HepG2 (cell line): ENCODE measurements around the gene CD300LF. TPM values are rescaled to one million over a fixed set of nuclear protein-coding genes. Genes with fewer than 3 reads are reported as not detected.

Source experiments
- AKAP8 ChIP-seq: sonication (generic); formaldehyde crosslinking; IDR thresholded peaks from 2 replicates; pipeline ENCODE4 v1.5.1; 2020; ENCODE audit warnings: mild to moderate bottlenecking, missing genetic modification reagents
- ATM ChIP-seq: fragments of 450-650 bp; IDR thresholded peaks from 2 replicates; pipeline ENCODE4 v1.7.1; 2017; ENCODE audit warnings: mild to moderate bottlenecking, borderline replicate concordance
- CAMTA2 ChIP-seq: sonication (generic); formaldehyde crosslinking; IDR thresholded peaks from 2 replicates; pipeline ENCODE4 v1.4.0; 2020; ENCODE audit warnings: mild to moderate bottlenecking, missing genetic modification reagents, borderline replicate concordance
- E2F2 ChIP-seq: sonication (generic); formaldehyde crosslinking; IDR thresholded peaks from 2 replicates; pipeline ENCODE4 v1.4.0; 2020; ENCODE audit warnings: missing genetic modification reagents, borderline replicate concordance
- FOXA1 ChIP-seq, 2 experiments: fragments of 450-650 bp in 1 of 2; sonication (generic) in 1 of 2; formaldehyde crosslinking in 1 of 2; IDR thresholded peaks; 2 replicates each; pipeline versions ENCODE4 v1.4.0 to v1.6.1; 2016 to 2020; ENCODE audit warnings: missing genetic modification reagents in 1 of 2
- FOXJ3 ChIP-seq: sonication (generic); formaldehyde crosslinking; IDR thresholded peaks from 2 replicates; pipeline ENCODE4 v1.4.0; 2020; ENCODE audit warnings: missing genetic modification reagents, mild to moderate bottlenecking, borderline replicate concordance
- FOXO1 ChIP-seq: sonication (generic); formaldehyde crosslinking; IDR thresholded peaks from 2 replicates; pipeline ENCODE4 v1.4.0; 2020; ENCODE audit warnings: missing genetic modification reagents
- FOXP4 ChIP-seq: sonication (generic); formaldehyde crosslinking; IDR thresholded peaks from 2 replicates; pipeline ENCODE4 v1.4.0; 2020; ENCODE audit warnings: missing genetic modification reagents
- ISL2 ChIP-seq: sonication (generic); formaldehyde crosslinking; IDR thresholded peaks from 2 replicates; pipeline ENCODE4 v1.5.0; 2020; ENCODE audit warnings: missing genetic modification reagents
- SAP130 ChIP-seq: IDR thresholded peaks from 2 replicates; pipeline ENCODE4 v1.6.1; 2016; ENCODE audit warnings: low read depth
- SOX13 ChIP-seq, 3 experiments: fragments of 450-650 bp in 1 of 3; sonication (generic) in 1 of 3; formaldehyde crosslinking in 1 of 3; IDR thresholded peaks in 2 of 3; conservative IDR thresholded peaks in 1 of 3; 2 replicates each; pipeline versions ENCODE4 v1.5.0 to v1.6.1; 2016 to 2020; ENCODE audit warnings: antibody characterized with exemption in 1 of 3, mild to moderate bottlenecking in 1 of 3, missing compliant biosample characterization in 1 of 3, missing genetic modification reagents in 1 of 3, moderate library complexity in 1 of 3
- U2AF1 ChIP-seq: fragments of 200-400 bp; formaldehyde crosslinking; optimal IDR thresholded peaks from 2 replicates; pipeline ENCODE3; 2017; ENCODE audit warnings: mild to moderate bottlenecking, low read depth, low read length
- XRCC5 ChIP-seq: fragments of 200-400 bp; formaldehyde crosslinking; optimal IDR thresholded peaks from 2 replicates; pipeline ENCODE3; 2017; ENCODE audit warnings: mild to moderate bottlenecking, low read length
- ZBTB21 ChIP-seq: sonication (generic); formaldehyde crosslinking; IDR thresholded peaks from 2 replicates; pipeline ENCODE4 v1.4.0; 2020; ENCODE audit warnings: missing genetic modification reagents
- ZNF552 ChIP-seq: sonication (generic); formaldehyde crosslinking; IDR thresholded peaks from 2 replicates; pipeline ENCODE4 v1.9.0; 2022; ENCODE audit warnings: missing genetic modification reagents, mild to moderate bottlenecking, borderline replicate concordance
- ZNF646 ChIP-seq: sonication (generic); formaldehyde crosslinking; IDR thresholded peaks from 2 replicates; pipeline ENCODE4 v1.9.0; 2021; ENCODE audit warnings: mild to moderate bottlenecking, missing genetic modification reagents
- ZSCAN31 ChIP-seq: sonication (generic); formaldehyde crosslinking; IDR thresholded peaks from 2 replicates; pipeline ENCODE4 v1.5.0; 2020; ENCODE audit warnings: low read depth, mild to moderate bottlenecking, missing genetic modification reagents
- polyA plus RNA-seq, 8 experiments: library from polyadenylated mRNA; depleted of rRNA in 3 of 8; stranded (reverse) in 7 of 8; unstranded in 1 of 8; fragments of >200 nt; fragmentation: Illumina TruSeq in 4 of 8; extraction: Trizol in 4 of 8; gene quantifications; 2 replicates each; pipeline versions ENCODE4 v1.2.1 to v1.2.3, GENCODE V29; 2011 to 2016; ENCODE audit warnings: low read depth in 4 of 8, missing spikeins in 1 of 8, mixed read lengths in 1 of 8; ENCODE audit not compliant: insufficient read depth in 1 of 8
- total RNA-seq, 5 experiments: library from RNA; depleted of rRNA; stranded (reverse); fragments of >200 nt; fragmentation: Illumina TruSeq; extraction: Trizol; gene quantifications; 2 replicates each; pipeline ENCODE4 v1.2.3, GENCODE V29; 2016; ENCODE audit warnings: low read depth in 1 of 5

The CD300LF gene
- total and polyA plus RNA-seq, 2 of the 13 experiments (the other 11 are each of a cell fraction or from before 2014, with no cell fraction given): not detected

- no peak for TF ChIP-seq ZBTB21 (CRISPR knock-in tag)
- no peak for TF ChIP-seq U2AF1
- TF ChIP-seq SAP130 (CRISPR knock-in tag): peak; percentile 68
- no peak for TF ChIP-seq ZNF646 (CRISPR knock-in tag)
- TF ChIP-seq ISL2: peak; percentile 42
- TF ChIP-seq ATM: no peak
- TF ChIP-seq E2F2 (CRISPR knock-in tag): no peak
- TF ChIP-seq CAMTA2: 0 out of 2 replicates have a peak, but pooled peaks have one; percentile 45
- TF ChIP-seq AKAP8 (CRISPR knock-in tag): 0 out of 2 replicates have a peak, but pooled peaks have one; percentile 37
- peak; percentile 91 for TF ChIP-seq FOXP4 (CRISPR knock-in tag)
- TF ChIP-seq XRCC5: peak; percentile 80
- 0 out of 2 replicates have a peak, but pooled peaks have one; percentile 17 for TF ChIP-seq ZNF552
- TF ChIP-seq FOXJ3: peak; percentile 61; the same call in 1 of the 2 replicates
- peak; percentile 34; the same call in 1 of the 2 replicates for TF ChIP-seq ZSCAN31 (CRISPR knock-in tag)
- no peak for TF ChIP-seq FOXA1 (IDR thresholded peaks at IDR 0.05)
- TF ChIP-seq FOXA1 (CRISPR knock-in tag; IDR thresholded peaks at IDR 0.05): peak; percentile 97
- TF ChIP-seq FOXO1 (CRISPR knock-in tag): peak; percentile 78
- no peak for TF ChIP-seq SOX13 (IDR thresholded peaks at IDR 0.05)
- TF ChIP-seq SOX13 (CRISPR knock-in tag; conservative IDR thresholded peaks at IDR 0.05 in 1 of 2, IDR thresholded peaks at IDR 0.05 in 1 of 2): peak in 1 of 2 experiments; percentile 78; a peak in 2 of 4 replicates
Observed at GRCh38 chr17:74738051-74738996, 25.6 kb upstream of the CD300LF start (continued).
